ELF-1 (cell line): Measurements from ENCODE around the gene ARHGEF10L.

Experiments
- DNase-seq: peaks from one replicate; pipeline ENCODE4 v3.0.0-alpha.2; 2016; ENCODE audit warnings: low read depth, low spot score

ARHGEF10L gene

DNA sequence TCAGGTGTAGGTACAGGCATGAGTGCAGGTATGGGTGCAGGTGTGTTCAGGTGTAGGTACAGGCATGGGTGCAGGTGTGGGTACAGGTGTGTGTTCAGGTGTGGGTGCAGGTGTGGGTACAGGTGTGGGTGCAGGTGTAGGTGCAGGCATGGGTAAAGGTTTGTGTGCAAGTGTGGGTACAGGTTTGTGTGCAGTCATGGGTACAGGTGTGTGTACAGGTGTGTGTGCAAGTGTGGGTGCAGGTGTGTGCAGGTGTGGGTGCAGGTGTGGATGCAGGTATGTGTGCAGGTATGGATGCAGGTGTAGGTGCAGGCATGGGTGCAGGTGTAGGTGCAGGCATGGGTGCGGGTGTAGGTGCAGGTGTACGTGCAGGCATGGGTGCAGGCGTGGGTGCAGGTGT lies 136.2 kb downstream of the ARHGEF10L start:
- no peak for DNase-seq

DNA sequence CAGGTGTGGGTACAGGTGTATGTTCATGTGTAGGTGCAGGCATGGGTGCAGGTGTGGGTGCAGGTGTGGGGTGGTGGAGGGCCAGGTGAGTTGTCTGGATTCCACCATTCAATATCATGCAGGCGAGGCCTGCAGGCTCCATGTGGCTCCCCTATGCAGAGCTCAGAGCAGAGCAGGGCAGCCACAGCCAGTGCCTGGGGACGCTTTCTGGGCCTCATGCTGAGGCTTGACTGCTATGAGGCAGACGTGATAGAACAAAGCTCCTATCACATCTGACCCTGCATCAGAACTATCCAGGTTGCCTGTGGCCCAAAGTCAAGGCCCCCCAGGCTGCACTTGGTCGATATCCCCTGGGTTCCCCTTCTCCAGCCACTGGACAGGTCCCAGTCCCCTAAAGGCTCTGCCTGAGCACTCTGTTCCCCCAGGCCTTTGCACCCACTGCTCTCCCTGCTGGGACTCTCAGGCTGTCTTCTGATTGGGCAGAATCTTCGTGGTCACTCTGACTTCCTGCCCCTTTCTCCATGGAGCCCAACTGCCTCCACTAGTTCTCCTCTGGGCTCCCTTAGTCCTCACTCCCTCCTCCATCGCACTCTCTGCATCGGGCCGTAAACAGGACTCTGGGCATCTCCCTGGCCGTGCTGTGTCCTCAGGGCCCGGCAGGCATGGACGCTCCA lies 137.0 kb downstream of the ARHGEF10L start:
- no peak for DNase-seq

DNA sequence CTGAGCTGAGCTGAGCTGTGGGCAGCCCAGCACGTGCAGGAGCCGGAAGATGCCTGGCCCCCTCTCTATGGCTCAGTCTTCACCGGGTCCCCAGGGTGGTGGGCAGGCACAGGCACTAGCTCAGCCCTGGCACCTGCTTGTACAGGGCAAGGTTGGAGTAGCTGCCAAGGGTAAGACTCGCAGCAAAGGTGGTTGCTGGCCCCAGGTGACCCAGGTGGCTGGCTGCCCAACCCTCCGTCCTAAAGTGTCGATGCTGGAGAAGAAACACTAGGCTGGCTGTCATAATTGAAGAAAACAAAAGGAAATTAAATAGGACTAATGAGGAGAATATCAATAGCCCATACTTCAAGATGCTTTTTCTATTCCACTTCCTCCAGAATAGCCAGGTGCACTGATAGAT lies 138.5 kb downstream of the ARHGEF10L start:
- DNase-seq, result no peak

DNA sequence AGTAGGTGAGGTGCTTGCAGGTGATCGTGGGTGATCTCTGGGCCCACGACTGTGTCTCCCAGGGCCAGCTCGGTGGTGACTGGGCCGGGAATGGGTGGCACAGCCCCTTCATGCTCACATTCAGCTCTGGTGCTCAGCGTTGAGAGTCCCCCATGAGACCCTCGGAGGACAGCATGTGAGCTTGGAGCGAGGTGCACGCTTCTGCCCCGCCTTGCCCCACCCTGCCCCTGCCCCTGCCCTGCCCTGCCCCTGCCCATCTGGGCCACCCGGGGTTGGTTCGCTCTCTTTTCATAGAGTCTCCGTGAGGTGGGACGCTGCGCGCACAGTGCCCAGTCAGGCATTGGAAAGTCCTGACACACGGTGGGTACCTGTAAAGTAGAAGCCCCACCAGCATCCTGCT lies 140.4 kb downstream of the ARHGEF10L start:
- no peak for DNase-seq

DNA sequence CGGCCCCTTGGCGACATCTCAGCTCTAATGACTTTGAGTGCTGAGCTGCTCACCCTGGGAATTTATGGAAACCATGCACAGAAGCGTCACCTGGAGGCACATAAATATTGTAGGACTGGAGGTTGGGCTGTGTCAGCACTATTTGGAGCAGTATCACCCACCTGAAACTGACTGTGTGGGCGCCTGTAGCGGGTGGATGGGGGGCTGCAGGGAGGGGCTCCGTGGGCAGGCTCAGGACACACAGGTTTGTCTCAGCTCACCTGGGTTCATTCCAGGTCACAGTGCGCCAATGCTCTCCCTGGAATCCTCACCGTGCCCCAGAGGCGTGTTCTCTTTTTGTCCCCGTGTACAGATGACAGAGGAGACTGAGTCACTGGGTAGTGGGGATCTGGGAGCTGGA lies 140.8 kb downstream of the ARHGEF10L start:
- no peak for DNase-seq

DNA sequence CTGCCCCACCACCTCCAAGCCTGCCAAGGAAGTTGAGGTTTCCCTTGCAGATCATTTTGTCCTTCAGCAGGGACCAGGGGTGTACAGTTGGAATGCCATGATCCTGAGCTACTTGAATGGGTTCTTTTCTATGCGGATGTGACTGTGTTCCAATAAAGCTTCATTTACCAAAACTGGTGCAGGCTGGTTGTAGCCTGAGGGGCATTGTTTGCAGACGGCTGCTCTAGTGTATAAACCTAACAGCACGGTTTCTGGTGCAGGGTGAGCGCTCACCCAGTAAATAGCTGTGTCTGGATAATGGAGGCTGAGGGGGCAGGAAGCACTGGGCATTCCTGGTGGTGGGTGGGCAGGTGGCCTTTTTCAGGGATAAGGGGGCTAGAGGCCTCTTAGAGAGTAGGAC lies 142.9 kb downstream of the ARHGEF10L start:
- peak; percentile 65 for DNase-seq

DNA sequence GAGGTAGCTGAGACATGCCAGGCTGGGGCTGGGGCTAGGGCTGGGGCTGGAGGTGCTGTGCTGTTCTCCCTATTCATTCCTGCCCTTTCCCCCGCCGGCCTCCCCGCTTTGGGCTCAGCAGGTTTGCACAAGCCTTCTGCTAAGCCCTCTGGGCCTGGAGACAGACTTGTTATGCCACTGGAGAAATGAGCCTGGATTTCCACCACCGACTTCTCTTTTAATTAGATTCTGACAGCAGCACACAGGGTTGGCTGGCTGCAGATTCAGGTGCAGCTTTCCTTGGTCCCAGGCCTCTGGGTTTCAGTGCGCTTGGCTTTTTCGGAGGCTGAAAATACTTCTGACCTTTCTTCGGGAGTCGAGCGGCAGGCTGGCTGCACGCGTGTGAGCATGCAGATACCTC lies 144.1 kb downstream of the ARHGEF10L start:
- DNase-seq, result no peak

DNA sequence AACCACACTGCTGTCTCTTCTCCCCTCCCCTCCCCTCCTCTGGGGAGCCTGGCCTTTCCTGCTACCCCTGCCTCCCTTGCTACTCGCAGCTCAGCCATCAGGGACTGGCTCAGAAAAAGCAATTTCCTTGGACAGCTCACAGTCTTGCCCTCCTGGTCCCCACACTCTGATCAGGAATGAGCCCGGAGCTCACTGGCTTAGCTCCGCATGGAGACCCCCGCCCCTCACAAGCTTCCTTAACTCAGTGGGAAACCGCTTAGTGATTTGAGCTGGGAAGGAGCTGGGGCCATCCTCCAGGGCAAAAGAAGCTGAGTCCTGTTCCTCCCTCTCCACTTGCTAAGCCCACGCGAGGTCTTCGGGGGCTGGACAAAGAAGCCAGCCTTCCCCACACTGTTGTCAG lies 145.3 kb downstream of the ARHGEF10L start:
- no peak for DNase-seq

DNA sequence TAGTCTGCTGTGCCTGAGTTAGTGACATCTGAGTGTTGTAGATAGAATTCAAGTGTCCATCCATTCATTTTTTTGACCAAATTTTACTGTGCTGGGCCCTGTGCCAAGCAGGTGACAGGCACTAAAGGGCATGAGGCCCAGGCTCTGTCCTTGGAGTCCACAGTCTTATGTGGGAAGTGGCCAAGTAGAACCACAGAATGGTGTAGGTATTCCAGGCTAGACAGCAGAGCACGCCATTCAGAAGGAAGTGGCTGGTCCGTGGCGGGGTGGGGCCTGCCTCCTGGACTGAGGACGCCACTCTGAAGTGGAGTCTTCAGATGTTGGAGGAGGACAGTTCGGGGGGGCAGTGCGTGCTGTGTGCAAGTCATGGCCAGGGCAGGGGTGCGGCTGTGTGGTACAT lies 146.8 kb downstream of the ARHGEF10L start:
- no peak for DNase-seq

DNA sequence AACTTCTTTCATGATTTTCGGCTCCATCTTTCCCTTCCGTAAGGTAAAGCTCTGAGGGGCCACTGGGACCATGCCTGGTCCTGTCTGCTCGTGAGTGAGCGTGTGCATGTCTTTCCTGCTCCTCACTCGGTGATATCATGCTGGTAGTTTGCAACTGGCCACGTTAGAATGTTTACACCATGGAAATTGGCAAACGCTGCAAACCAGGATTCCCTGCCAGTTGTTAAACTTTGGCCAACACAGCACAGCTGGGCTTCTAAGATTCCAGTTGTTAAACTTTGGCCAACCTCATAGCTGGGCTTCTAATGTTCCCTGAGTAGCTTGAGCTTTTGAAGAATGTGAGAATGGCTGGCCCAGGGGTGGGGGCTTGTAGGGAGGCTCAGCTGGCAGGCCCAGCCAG lies 147.6 kb downstream of the ARHGEF10L start:
- no peak for DNase-seq

DNA sequence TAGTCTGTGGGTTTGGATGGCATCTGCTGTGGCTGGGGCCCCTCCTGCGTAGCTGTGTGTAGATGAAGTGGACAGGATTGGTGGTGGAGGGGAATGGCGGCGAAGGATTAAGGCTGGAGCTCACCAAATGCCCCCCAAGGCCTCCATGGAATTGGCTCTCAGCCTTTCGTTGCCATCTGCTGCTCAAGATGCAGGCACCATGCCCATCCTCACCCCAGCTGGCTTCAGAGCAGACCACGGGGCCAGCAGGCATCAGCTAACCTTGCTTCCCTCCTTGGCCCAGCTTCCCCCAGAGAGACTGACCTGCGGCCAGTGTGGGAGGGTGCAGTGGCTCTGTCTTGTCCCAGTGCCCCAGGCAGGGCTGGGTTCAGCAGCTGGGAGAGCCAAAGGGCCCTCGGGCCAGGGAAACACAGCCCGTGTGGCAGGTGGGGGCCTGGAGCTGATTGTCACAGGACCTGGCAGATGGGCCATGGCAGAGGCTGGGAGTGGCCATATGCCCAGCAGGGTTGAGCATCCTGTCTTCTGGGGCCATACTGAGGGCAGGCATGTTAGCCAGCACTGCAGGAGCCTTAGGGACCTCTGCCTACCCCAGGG lies 148.8 kb downstream of the ARHGEF10L start:
- no peak for DNase-seq

DNA sequence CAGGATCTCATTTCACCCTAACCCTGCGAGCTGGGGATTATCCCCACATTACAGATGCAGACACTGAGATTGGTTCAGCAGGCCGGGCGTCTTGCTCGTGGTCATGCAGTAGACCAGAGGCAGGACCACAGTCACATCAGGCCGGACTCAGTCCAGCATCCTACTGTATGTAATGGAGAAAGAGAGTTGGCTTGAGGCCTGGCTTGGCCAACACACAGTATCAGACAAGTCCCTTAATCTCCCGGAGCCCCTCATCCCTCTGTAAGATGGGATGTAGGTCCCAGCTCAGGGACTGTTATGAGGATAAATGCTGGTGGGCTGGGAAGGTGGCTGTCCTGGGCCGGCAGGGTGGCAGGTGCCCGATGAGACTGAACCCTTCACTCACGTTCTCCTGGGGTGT lies 149.5 kb downstream of the ARHGEF10L start:
- DNase-seq, result no peak

DNA sequence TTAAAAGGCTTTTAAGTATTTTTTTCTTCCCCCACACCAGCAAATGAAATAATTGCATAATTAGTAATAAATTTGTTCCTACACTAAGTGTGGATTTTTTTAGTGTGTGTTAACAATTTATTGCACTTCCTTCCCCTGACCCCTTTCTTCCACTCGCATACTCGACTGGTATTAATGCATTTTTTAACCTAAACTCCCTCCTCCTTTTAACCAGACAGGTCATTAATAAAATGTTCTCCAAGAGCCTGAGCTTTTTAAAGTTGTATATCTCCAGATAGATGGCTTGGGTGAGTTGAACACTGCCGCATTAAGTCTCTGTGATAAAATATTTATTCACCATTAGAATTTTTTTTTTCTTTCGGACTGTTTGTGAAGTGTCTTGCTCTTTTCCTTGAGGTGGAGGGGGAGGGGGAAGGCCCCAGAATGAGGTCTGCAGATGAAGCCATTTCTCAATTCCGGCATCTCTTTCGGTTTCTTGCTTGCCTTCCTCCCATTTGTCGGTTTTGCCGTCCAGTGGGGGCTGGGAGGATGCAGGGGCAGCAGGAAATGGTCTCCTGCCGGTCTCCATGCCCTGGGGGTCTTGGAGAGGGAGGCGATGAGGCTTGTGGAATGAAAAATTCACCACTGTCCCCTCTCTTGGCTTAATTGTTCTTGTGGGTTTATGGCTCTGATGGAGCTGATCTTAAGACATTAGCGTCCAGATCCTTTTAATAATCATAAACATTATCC lies 151.6 kb downstream of the ARHGEF10L start:
- peak; percentile 71 for DNase-seq

DNA sequence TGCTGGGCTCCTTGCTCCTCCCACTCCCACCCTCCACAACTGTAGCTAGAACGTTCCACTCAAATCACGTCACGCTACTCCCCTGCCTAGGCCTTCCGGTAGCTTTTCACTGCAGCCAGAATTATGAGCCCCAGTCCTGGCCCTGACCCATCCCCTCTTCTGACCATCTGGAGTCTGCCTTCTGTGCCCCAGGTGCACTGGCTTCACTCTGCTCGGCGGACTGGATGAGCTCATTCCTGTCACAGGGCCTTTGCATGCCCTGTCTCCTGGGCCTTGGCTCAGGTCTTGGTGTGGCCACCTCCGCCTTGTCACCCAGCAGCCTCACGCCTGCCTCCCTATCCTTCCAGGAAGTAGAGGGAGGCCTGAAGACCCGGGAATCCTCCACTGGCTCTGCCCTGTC lies 153.1 kb downstream of the ARHGEF10L start:
- DNase-seq, result no peak

DNA sequence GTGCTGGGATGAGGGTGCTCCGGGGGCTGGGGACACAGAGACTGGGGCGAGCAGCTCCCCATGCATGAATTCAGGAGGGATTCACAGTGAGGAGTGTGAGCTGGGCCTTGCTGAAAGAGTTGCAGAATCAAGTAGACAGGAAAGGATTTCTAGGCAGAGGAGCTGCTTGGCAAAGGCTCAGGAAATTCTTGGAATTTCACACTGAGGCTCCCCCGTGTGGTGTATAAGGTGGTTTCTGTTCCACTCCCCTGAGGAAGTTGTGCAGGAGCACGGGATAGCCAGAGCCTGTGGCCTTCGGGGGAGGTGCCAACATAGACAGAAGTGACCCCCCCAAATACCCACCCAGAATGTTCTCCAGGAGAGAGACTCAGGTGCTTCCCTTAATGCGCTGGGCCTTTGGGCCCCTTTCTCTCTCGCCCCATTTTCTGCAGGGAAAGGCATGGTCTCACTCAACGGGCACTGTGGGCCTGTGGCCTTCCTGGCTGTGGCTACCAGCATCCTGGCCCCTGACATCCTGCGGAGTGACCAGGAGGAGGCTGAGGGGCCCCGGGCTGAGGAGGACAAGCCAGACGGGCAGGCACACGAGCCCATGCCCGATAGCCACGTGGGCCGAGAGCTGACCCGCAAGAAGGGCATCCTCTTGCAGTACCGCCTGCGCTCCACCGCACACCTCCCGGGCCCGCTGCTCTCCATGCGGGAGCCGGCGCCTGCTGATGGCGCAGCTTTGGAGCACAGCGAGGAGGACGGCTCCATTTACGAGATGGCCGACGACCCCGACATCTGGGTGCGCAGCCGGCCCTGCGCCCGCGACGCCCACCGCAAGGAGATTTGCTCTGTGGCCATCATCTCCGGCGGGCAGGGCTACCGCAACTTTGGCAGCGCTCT lies 157.2 kb downstream of the ARHGEF10L start:
- DNase-seq, result peak; percentile 59

DNA sequence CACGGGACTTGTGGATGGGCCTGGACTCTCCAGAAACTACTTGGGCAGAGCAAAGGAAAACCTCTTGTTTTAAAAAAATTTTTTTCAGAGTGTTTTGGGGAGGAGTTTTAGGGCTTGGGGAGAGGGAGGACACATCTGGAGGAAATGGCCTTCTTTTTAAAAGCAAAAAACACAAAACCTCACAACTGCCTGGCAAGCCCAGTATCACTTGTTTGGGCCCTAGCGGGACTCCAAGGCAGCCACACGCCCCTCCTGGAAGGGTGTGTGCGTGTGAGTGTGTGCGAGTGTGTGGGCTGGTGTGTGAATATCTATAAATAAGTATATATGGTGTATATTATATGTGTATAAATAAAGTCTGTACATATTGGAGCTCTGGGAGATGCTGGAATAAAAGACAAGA lies 158.0 kb downstream of the ARHGEF10L start:
- no peak for DNase-seq

DNA sequence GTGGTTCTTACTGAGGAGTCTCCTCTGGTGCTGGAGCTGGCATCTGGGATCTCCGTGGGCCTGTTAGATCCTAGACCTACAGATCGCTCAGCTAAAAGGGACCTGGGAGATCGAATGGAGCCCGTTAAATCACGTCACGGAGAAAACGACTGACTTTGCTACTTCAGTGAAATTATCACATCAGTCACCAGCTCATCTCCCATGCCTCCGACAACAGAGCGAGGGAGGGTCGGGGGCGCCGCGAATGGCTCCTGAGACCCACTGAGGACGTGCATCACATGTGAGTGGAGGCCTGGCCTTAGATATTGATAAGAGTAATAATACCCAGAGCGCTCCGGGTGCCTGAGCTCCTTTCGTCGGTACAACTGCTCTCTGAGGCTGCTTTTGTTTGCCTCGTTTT lies 160.1 kb downstream of the ARHGEF10L start:
- no peak for DNase-seq

DNA sequence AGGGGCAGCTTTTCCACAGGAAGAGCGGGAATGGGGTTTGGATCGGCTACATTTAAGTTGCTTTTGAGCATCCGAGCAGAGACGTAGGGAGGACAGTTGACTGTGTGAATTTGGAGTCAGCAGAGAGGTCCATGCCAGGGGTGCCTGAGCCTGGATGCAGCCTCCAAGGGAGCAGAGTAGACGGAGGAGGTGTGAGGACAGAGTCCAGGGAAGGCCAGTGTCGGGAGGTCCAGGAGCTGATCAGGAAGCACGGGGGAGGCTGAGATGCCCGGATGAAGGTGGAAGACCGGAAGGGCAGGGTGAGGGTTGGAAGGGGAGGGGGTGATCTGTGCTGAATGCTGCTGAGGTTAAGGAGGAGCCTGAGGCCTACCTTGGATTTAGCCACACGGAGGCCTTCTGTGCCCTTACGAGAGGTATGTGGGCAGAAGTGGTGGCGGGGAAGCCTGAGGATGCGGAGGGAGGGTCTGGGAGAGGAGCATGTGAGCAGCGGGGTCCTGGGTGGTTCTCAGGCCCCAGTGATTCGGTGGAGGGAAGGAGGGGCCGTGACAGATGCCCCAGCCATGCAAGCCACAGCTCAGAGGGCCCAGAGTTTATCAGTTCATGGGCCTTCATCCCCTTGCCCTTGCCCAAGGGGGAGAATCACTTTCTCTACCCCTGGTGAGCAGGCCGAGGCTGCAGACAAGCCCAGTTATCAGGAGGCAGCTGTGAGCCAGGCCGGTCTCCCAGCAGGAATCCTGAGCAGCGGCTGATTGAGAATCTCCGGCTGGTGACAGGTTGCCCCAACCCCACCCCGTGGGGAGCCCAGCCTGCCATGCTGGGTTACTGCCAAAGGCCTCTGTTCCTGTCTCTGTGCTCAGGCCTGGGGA lies 161.7 kb downstream of the ARHGEF10L start:
- no peak for DNase-seq

DNA sequence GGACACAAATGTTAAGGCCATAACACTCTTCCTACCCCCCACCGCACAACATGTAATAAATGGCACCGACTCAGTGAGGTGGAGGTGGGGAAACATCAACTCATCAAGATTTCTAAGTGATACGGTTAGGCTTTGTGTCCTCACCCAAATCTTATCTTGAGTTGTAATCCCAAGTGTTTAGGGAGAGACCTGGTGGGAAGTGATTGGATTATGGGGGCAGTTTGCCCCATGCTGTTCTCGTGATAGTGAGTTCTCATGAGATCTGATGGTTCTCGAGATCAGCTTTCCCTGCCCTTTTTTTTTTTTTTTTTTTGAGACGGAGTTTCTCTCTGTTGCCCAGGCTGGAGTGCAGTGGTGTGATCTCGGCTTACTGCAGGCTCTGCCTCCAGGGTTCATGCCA lies 164.7 kb downstream of the ARHGEF10L start:
- DNase-seq, result no peak

DNA sequence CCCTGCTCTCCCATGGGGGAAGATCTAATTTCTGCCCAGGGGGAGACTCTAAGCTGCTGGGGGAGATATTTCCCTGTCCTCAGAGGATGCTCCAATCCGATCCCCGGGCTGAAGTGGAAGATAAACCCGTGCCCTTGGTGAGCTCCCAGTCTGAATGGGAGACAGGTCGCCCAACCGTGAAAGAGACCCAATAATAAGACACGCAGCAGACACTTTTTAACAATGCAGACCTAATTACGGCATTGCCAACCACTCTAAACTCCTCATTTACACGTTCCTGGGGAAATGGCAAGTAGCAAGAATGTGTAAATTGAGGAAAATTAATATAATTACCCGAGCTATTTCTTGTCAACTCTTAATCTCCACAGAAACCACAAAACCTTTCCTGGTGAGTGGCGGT lies 166.9 kb downstream of the ARHGEF10L start:
- DNase-seq, result no peak

DNA sequence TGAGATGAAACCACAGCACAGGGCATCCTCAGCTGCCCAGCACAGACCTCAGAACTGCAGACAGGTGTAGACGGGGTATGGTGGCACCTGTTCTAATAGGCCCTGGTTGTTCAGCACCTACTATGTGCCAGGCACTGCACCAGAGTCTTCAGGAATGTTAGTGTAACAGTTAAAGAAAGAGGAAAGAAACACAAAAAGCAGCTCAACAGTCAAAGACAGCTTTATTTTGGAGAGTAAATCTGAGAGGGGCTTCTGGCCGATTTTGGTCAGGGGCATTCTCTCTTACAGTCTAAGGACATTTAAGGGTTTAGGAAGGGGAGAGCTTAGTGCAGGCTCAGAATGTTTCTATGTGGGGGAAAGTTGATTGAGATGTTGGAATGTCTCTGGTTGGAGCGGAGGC lies 170.5 kb downstream of the ARHGEF10L start:
- no peak for DNase-seq
